Right lobe of liver (tissue), 6 donors: ENCODE measurements around the gene DAZAP1. TPM values are rescaled to one million over a fixed set of nuclear protein-coding genes. Genes with fewer than 3 reads are reported as not detected.

Source experiments
- ATAC-seq, 4 donors: fragments of 200-7000 bp; cut with Tn5 transposase; one replicate each; pipeline ENCODE4 v1.9.1; 2020; ENCODE audit warnings: mild to moderate bottlenecking in 4 of 4, moderate library complexity in 4 of 4
- DNase-seq, 3 donors: peaks; one replicate each; pipeline ENCODE4 v3.0.0-alpha.2; 2020
- H3K27ac ChIP-seq, 3 donors: fragments of 200-600 bp; one replicate each; pipeline ENCODE4 v1.8.0; 2022
- H3K27me3 ChIP-seq, 2 donors: fragments of 200-600 bp; one replicate each; pipeline ENCODE4 v1.8.0; 2022
- H3K36me3 ChIP-seq, 4 donors: fragments of 200-600 bp; sonication (generic) in 1 of 4; one replicate each; pipeline versions ENCODE4 v1.5.1 to v1.8.0; 2017 to 2022; ENCODE audit warnings: control low read depth in 1 of 4
- H3K4me1 ChIP-seq, 4 donors: fragments of 200-600 bp; sonication (generic) in 1 of 4; one replicate each; pipeline versions ENCODE4 v1.5.1 to v1.8.0; 2017 to 2022; ENCODE audit warnings: control low read depth in 1 of 4
- H3K4me3 ChIP-seq, 3 donors: fragments of 200-600 bp; one replicate each; pipeline ENCODE4 v1.8.0; 2022
- H3K9me3 ChIP-seq, 4 donors: fragments of 200-600 bp; sonication (generic) in 1 of 4; one replicate each; pipeline versions ENCODE4 v1.5.1 to v1.8.0; 2017 to 2022; ENCODE audit warnings: control low read depth in 1 of 4
- CTCF ChIP-seq, 4 donors: fragments of 200-600 bp in 3 of 4; fragments of 450-650 bp in 1 of 4; IDR thresholded peaks; one replicate each; pipeline versions ENCODE4 v1.5.1 to v1.8.0; 2016 to 2022; ENCODE audit warnings: antibody characterized with exemption in 4 of 4, mild to moderate bottlenecking in 2 of 4
- POLR2A ChIP-seq: fragments of 450-650 bp; IDR thresholded peaks from one replicate; pipeline ENCODE4 v1.6.1; 2017; ENCODE audit warnings: antibody characterized with exemption, mild to moderate bottlenecking
- WGBS: methylation state at CpG from one replicate; pipeline ENCODE4 v1.1.6; 2018; ENCODE audit warnings: low coverage, low lambda C conversion rate; ENCODE audit not compliant: insufficient coverage; ENCODE audit errors: missing lambda C conversion rate; 5-methylcytosine and 5-hydroxymethylcytosine counted together
- intact Hi-C, 2 donors: fragments of 100-400 bp; cut with DNase I; formaldehyde crosslinking; loops; one replicate each; pipeline versions ENCODE4 v1.11.2 to v1.14.1; 2022
- total RNA-seq, 6 experiments: library from RNA; depleted of rRNA in 2 of 6; stranded (reverse); fragments of >200 nt in 2 of 6; fragmentation: NEBNext Ultra II Directional in 3 of 6; extraction: Animal tissue kit (Norgen Biotek cat#: 25700) in 3 of 6; gene quantifications; one replicate each; pipeline versions ENCODE4 v1.1.0 to v1.2.4, GENCODE V29; 2016 to 2023
- donor health status: DM: no; HTN: yes; CAD: no.
- donor health status: DM: no; HTN: no; CAD: no.
- donor health status: DM: no; HTN: no; CAD: no.
- donor health status: DM: no; HTN: yes; CAD: no.
- donor health status: DM: no; HTN: yes; CAD: no.

Gene DAZAP1
- total RNA-seq, 6 experiments from 2014 or later = 22.3 to 50.9 (median 42.2) TPM

GRCh38 chr19:1471010-1471514 is 63.7 kb downstream of the DAZAP1 start:
- ATAC-seq (peak in 3 of 4 donors; percentile 9 to 15 (median 11)), DNase-seq (no peak)
- H3K27me3 ChIP-seq = peaks cover 0 to 41% of the 10 kb centered on the region in 2 donors
- intact Hi-C loops = no loop called here
- H3K4me3 ChIP-seq = peak overlapping the region in 2 of 3 donors; percentile 3 to 33
- no peak overlapping the region for H3K27ac ChIP-seq
- H3K36me3 ChIP-seq = no peaks in the 10 kb centered on the region
- H3K9me3 ChIP-seq = no peaks in the 10 kb centered on the region
- H3K4me1 ChIP-seq = peaks cover 0 to 46% (median 10%) of the 10 kb centered on the region in 4 donors
- 20% methylated on average over 10 of the region's 28 CpGs for WGBS
- TF ChIP-seq POLR2A = no peak
- no peak for TF ChIP-seq CTCF (IDR thresholded peaks at IDR 0.05)

- peaks cover 0 to 41% (median 10%) of the 10 kb centered on the region in 4 donors for H3K4me1 ChIP-seq
- H3K36me3 ChIP-seq = no peaks in the 10 kb centered on the region
- intact Hi-C loops = no loop called here
- WGBS = 40% methylated on average over 1 of the region's 24 CpGs
- H3K9me3 ChIP-seq = no peaks in the 10 kb centered on the region
- ATAC-seq = peak in 2 of 4 donors; percentile 9 to 33
- peak in 1 of 3 donors; percentile 22 for DNase-seq
- TF ChIP-seq CTCF (IDR thresholded peaks at IDR 0.05) (peak in 1 of 4 donors; percentile 7), POLR2A (no peak)
- no peak overlapping the region for H3K4me3 ChIP-seq
- no peak overlapping the region for H3K27ac ChIP-seq
- peaks cover 0 to 38% of the 10 kb centered on the region in 2 donors for H3K27me3 ChIP-seq
Measured at GRCh38 chr19:1471515-1472160, 64.3 kb downstream of the DAZAP1 start.

GRCh38 chr19:1472231-1473084 is 65.1 kb downstream of the DAZAP1 start:
- Histone ChIP-seq H3K9me3 (no peaks in the 10 kb centered on the region), H3K36me3 (no peaks in the 10 kb centered on the region), H3K27me3 (peaks cover 0 to 33% of the 10 kb centered on the region in 2 donors), H3K4me1 (peaks cover 0 to 40% (median 10%) of the 10 kb centered on the region in 4 donors), H3K27ac (no peak overlapping the region), H3K4me3 (no peak overlapping the region)
- intact Hi-C loops = no loop called here
- DNase-seq (peak in 1 of 3 donors; percentile 24), ATAC-seq (no peak)
- TF ChIP-seq POLR2A = no peak
- TF ChIP-seq CTCF (IDR thresholded peaks at IDR 0.05) = no peak
- 36% methylated on average over 11 of the region's 44 CpGs for WGBS

- DNase-seq (no peak), ATAC-seq (no peak)
- Histone ChIP-seq H3K27me3 (peaks cover 0 to 25% of the 10 kb centered on the region in 2 donors), H3K4me1 (peaks cover 0 to 39% (median 13%) of the 10 kb centered on the region in 4 donors), H3K36me3 (no peaks in the 10 kb centered on the region), H3K27ac (no peak overlapping the region), H3K4me3 (no peak overlapping the region), H3K9me3 (no peaks in the 10 kb centered on the region)
- intact Hi-C loops = no loop called here
- TF ChIP-seq CTCF (IDR thresholded peaks at IDR 0.05) (no peak), POLR2A (no peak)
- 70% methylated on average over 9 of the region's 20 CpGs for WGBS
Measured at GRCh38 chr19:1473085-1473851, 65.9 kb downstream of the DAZAP1 start.
